ENCODE measurements around the gene SOCS7.
A peak's percentile ranks its signal among the peaks of the same experiment; 100 is the strongest.

The SOCS7 gene

GRCh38 chr17:38329284-38329683, 22.4 kb upstream of the SOCS7 start:
- TF ChIP-seq, protein P1, sequence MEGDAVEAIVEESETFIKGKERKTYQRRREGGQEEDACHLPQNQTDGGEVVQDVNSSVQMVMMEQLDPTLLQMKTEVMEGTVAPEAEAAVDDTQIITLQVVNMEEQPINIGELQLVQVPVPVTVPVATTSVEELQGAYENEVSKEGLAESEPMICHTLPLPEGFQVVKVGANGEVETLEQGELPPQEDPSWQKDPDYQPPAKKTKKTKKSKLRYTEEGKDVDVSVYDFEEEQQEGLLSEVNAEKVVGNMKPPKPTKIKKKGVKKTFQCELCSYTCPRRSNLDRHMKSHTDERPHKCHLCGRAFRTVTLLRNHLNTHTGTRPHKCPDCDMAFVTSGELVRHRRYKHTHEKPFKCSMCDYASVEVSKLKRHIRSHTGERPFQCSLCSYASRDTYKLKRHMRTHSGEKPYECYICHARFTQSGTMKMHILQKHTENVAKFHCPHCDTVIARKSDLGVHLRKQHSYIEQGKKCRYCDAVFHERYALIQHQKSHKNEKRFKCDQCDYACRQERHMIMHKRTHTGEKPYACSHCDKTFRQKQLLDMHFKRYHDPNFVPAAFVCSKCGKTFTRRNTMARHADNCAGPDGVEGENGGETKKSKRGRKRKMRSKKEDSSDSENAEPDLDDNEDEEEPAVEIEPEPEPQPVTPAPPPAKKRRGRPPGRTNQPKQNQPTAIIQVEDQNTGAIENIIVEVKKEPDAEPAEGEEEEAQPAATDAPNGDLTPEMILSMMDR (conservative IDR thresholded peaks at IDR 0.05; ENCODE audit: low read depth, low read length), result no peak
- DNase-seq (ENCODE audit: low read depth), result no peak
- no peak overlapping the region for H3K4me3 ChIP-seq (ENCODE audit: low read depth, low read length)

- no peak for DNase-seq (ENCODE audit: low read depth)
- H3K4me3 ChIP-seq (ENCODE audit: low read depth, low read length), result no peak overlapping the region
- TF ChIP-seq, protein P1 (conservative IDR thresholded peaks at IDR 0.05; ENCODE audit: low read depth, low read length), result no peak
Measured at GRCh38 chr17:38329808-38330730, 21.6 kb upstream of the SOCS7 start.

DNA sequence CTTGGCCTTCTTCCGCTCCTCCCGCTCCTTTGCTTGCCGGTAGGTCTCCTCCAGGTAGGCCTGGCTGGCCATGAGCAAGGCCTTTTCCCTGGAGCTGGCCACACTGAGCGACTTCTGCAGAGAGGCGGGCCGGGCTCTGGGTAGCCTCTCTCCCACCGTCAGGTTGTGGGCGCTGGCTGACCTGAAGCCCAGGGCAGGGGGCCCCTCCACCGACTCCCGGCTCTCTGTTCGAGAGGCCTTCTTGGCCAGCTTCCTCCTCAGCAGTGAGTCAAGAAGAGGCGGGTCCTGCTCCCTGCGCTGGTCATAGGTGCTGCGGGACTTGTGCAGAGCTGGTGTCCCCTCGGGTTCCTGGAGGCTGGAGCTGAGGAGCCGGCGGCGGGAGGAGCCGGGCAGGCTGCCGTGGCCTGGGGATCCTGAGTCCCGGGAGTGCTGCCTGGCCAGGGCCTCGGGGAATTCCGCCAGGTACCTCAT, 20.7 kb upstream of the SOCS7 start:
- no peak for DNase-seq (ENCODE audit: low read depth)
- TF ChIP-seq, protein P1 (conservative IDR thresholded peaks at IDR 0.05; ENCODE audit: low read depth, low read length), result no peak
- H3K4me3 ChIP-seq (ENCODE audit: low read depth, low read length), result no peak overlapping the region

GRCh38 chr17:38332735-38333134, 18.9 kb upstream of the SOCS7 start:
- DNase-seq (ENCODE audit: low read depth), result no peak
- H3K4me3 ChIP-seq (ENCODE audit: low read depth, low read length), result no peak overlapping the region
- TF ChIP-seq, protein P1 (conservative IDR thresholded peaks at IDR 0.05; ENCODE audit: low read depth, low read length), result no peak

DNA sequence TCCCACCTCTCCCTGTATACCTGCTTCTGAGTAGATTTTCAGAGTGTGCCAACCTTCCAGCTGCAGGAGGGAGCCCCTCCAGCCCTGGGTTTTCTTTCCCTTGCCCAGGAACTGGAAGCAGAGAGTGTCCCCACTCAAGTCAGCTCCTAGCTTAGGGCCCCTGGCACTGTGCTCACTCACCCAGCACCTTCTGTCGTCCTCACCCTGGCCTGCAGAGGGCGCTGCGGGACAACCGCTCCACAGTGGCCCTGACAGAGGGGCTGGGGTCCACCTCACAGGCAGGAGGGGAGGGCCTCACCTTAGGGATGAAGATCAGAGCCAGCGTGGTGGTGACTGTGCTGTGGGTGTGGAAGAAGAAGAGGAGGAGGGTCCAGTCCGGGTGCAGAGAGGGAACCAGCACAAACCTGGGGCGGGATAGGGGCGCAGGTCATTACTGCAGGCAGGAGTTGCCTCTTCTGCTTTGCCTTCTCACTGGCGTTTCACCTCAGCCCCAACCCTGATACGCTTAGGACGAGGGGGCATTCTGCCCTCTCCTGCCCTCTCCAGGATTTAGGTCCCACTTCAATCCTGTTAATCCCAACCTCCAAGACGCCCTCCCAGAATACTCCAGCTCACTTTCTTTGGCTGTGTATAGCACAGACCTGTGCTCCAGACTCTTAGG, 17.9 kb upstream of the SOCS7 start:
- H3K4me3 ChIP-seq (ENCODE audit: low read depth, low read length), result no peak overlapping the region
- TF ChIP-seq, protein P1 (conservative IDR thresholded peaks at IDR 0.05; ENCODE audit: low read depth, low read length), result peak; percentile 79
- DNase-seq (ENCODE audit: low read depth), result peak; percentile 35

GRCh38 chr17:38334480-38335364, 16.9 kb upstream of the SOCS7 start:
- H3K4me3 ChIP-seq (ENCODE audit: low read depth, low read length), result no peak overlapping the region
- no peak for DNase-seq (ENCODE audit: low read depth)
- TF ChIP-seq, protein P1 (conservative IDR thresholded peaks at IDR 0.05; ENCODE audit: low read depth, low read length), result no peak
